Myocyte (in vitro differentiated cells): ENCODE data around the gene ARMC2. TPM values are rescaled to one million over a fixed set of nuclear protein-coding genes. Genes with fewer than 3 reads are reported as not detected.
"Not testable (repeated sequence)": the region's sequence is repeated elsewhere in the genome, so short reads cannot be mapped to it uniquely, and the experiment has no call there.

ENCODE experiments used
- DNase-seq: peaks from one replicate; pipeline ENCODE4 v3.0.0-alpha.2; 2012; ENCODE audit warnings: low read depth
- polyA plus RNA-seq: library from polyadenylated mRNA; unstranded; fragments of >200 nt; gene quantifications from one replicate; pipeline ENCODE4 v1.2.1, GENCODE V29; 2012; ENCODE audit warnings: missing spikeins
- total RNA-seq: library from RNA; depleted of rRNA; stranded (reverse); fragments of >200 nt; gene quantifications from 2 replicates; pipeline ENCODE4 v1.2.3, GENCODE V29; 2014

ARMC2 gene, protein sequence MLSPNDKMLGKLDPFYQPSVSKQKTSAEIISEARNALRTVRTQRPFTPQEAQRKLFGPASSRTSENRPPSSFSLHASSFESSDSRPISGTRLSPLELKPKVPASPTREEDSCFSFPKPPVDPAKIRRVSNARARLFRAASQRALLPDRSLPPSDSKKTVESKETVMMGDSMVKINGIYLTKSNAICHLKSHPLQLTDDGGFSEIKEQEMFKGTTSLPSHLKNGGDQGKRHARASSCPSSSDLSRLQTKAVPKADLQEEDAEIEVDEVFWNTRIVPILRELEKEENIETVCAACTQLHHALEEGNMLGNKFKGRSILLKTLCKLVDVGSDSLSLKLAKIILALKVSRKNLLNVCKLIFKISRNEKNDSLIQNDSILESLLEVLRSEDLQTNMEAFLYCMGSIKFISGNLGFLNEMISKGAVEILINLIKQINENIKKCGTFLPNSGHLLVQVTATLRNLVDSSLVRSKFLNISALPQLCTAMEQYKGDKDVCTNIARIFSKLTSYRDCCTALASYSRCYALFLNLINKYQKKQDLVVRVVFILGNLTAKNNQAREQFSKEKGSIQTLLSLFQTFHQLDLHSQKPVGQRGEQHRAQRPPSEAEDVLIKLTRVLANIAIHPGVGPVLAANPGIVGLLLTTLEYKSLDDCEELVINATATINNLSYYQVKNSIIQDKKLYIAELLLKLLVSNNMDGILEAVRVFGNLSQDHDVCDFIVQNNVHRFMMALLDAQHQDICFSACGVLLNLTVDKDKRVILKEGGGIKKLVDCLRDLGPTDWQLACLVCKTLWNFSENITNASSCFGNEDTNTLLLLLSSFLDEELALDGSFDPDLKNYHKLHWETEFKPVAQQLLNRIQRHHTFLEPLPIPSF
- 2.3 and 2.9 TPM in 2 replicates for total RNA-seq
- polyA plus RNA-seq, result 4.4 TPM

DNA sequence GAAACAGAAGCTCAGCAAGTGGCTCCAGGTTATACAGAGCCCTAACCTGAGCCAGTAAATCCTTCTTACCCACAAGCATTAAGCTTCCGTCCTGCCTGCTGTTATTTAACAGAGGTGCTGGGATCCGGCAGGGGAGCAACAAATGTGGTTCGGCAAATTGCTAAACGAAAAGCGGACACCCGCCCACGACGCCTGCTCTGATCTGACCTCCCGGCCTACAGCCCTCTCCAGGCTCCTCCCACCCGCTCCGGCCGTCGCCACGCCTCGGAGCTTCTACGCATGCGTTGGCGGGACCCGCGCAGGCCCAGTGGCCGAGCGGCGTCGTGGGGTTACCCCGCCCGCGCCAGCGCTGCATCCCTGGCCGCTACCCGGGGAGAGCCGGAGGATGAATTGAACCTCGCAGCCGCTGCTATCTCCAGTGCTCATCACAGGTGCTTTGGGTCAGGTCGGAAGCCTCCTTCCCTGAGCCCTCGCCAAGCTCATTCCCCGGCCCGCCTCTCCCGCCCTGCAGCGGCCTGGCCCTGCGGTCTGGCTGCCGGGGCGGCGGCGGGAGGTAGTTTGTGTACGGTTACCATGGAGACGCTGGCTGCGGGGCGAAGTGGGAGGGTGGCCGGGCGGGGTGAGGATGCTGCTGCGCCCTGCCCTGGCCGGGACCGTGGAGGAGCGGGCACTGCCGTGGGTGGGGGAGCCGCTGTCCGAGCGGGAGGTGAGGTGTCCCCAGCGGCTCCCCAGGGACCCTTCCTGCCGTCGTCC is at the start of gene ARMC2:
ARMC2 (plus strand) TSS at position 307 of the 753 bp plus-strand sequence. CDS start 5,846 bp downstream, outside the sequence.
- peak; percentile 93 for DNase-seq

DNA sequence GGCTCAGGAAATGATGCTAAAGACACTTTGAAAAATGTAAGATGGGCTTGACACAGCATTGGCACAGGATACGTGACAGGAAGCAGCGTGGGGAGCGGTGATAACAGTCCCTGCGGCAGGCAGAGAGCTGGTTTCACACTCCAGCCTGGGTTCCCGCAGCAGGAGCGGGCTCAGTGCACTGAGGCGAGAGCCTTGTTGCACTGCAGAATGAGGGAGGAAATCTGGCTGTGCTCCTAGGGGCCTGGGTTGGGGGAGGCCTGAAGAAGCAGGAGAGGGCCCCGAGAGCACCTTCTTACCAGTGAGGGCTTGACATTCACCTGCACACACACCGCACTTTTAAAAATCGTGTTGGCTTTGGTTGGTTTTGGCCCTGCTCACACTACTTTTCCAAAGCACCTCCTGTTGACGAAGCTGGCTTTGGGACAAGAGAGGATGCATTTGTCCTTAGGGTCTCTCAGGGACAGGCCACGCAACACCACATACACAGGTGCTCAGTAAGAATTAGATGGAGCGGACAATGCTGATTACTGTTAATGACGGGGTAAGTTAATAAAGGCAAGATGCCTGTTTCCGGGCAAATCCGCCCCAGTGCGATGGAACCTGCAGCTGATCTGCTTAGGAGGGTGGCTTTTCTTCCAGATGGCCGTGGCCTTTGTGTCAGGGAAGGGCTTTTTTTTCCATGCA is 49.4 kb upstream of the ARMC2 start:
- DNase-seq, result no peak

DNA sequence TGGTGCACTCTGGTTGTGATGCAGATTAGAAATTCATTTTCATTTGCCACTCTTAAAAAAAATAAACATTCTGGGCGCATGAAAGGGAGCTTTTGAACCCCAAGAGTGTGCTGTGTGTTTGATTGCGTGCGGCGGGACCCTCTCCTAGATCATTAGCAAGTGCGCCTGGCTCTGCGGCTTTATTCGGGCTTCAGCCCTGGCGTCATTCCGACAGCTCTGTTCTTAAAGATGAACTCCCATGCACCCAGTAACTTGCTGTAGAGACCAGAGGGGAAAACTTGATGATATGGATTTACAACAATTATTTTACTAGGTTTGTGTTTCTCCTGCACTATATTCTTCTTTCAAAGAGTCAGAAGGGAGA is 48.9 kb upstream of the ARMC2 start:
- no peak for DNase-seq

DNA sequence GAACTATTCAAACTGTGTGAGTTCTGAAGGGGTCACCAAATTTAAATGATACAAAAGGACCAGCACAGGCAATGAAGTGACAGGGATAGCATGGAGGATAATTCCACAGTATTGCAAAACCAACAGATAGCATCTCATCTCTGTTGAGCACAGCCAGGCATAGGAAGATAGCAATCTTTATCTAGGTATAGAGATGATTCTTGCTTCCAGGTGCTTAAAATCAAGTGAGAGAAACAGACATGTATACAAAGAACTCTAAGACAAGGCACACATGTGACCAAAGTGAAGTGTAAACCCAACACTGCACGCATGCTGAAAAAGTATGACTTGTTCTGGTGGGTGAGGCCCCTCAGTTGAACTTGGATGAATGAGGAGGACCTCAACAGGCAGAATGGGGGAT is 48.4 kb upstream of the ARMC2 start:
- DNase-seq, result no peak

DNA sequence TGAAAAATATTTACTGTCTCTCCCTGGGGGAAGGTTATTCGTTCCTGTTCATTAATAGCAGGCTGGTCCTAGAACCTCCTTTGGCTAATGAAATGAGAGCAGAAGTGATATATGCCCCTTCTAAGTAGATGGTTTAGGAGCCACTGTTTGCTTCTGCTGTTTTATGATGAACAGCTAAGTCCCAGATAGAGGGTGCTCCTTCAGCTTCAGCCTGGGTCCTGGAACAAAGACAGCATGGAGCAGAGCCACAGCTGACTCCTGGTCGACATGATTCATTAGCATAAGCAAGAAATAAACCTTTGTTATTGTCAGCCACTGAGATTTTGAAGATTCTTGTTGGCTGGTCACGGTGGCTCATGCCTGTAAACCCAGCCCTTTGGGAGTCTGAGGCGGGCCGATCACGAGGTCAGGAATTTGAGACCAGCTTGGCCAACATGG is 47.8 kb upstream of the ARMC2 start:
- peak; percentile 72 for DNase-seq

DNA sequence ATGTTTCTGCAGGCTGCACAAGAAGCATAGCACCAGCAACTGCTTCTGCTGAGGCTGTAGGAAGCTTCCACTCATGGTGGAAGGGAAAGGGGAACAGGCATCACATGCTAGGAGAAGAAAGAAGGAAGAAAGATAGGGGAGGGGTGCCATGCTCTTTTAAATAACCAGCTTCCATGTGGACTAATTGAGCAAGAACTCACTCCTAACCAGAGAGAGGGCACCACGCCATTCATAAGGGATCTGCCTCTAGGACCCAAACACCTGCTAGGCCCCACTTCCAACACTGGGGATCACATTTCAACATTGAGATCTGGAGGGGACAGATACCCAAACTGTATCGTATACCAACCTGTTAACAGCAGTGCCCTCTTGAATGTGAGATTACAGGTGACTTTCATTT is 46.9 kb upstream of the ARMC2 start:
- DNase-seq, result peak; percentile 43

DNA sequence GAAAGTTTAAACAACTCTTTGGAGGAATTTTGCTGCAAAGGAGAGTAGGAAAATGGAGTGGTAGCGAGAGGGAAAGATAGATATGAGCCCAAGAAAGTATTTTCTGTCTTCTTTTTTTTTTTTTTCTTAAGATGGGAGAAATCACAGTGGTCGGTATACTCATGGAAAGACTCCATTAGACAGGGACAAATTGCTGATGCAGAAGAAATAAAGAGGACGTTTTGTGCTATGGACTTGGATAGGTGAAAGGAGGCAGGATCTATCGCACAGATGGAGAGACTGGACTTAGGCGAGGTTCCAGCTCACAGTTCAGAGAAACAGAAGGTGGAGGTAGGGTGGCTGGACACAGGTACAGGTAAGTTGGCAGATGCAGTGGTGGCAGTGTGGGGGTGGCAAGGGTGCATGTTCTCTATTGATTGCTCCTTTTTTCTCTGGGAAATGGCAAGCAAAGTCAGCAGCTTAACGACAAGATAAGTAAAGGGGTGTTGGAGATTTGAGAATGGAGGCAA is 44.2 kb upstream of the ARMC2 start:
- no peak for DNase-seq

DNA sequence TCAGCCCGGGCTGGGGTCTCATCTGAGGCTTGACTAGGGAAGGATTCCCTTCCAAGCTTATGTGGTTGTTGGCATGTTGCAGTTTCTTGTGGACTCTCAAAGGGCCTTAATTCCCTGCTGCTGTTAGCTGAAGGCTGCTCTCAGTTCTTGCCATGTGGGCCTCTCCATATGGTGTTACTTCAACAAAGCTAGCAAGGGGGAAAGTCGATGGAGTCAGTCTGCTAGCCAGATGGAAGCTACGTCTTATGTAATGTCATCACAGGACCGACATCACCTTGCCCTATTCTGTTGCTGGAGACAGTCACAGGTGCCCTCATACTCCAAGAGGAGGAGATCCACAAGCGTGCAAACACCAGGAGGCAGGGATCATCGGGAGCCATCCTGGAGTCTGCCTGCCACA is 43.3 kb upstream of the ARMC2 start:
- DNase-seq, result no peak

DNA sequence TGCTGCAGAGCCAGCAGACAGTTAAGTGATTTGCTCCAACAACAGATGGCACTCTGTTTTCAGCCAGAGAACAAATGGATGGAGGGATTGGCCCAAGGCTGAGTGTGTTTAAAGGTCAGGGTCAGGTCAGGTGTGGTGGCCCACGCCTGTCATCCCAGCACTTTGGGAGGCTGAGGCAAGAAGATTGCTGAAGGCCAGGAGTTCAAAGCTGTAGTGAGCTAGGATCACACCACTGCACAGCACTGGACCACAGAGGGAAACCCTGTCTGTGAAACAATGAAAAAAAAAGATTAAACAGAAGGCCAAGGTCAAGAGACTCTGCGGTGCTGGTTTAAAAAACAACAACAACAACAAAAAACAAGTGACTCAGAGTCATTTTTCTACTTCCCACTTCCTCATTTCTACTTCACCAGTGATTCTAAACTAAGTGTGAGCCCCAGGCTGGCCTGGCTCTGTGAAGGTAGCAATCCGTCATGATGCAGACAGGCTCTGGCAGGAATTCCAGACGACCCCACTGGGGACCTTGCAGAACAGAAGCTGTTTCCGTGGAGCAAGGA is 42.5 kb upstream of the ARMC2 start:
- DNase-seq, result no peak

DNA sequence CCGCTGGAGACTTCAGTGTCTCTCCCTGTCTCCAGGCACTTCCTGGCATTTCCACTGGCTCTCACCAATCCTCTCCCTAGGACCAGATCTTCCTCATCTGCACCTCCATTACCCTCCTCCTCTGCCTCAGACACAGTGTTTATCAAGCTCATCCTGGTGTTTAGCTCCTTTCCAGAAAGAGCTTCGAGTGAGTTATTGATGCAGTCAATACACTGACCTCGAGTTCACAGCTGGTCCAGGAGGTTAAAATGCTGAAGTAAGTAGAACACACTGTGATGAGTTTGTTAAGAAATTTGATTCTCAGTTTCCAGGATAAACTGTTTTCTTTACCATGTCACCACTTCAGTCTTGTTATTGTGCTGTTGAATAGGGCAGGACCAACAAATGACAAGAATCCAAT is 42.1 kb upstream of the ARMC2 start:
- no peak for DNase-seq

DNA sequence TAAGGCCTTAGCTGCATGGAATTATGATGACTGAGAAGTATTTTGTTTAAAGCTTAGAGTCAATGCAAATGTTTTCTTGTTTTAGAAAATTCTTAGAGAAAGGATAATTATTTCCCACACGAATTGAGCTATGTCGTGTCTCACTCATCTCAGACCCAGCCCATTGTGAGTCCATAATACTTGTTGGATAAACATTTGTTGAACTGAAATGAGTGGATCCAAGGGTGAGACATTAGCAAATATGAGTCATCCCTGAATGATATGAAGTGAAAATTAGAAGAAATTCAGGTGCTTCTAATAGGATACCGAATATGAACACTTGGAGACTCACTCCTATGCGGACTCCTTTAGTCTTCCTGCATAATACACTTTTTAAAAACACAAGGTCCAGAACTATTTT is 41.6 kb upstream of the ARMC2 start:
- no peak for DNase-seq

DNA sequence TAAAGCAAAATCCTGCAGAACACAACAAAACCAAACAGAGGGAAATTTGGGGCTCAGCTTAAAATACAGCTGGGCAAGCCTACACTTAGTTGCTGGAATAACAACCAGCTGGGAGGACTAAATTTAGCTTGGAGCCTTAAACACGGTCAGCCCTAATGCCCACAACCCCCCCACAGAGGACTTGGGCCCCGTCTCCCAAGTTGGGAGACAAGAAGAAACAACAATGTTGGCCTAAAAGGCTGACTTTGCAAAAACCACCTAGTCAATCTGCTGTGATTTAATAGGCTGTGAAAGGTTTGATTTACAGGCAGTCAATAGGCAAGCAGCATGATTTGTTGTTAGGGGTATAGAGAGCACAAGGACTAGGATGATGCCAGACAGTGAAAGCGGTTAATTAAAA is 40.3 kb upstream of the ARMC2 start:
- peak; percentile 55 for DNase-seq

DNA sequence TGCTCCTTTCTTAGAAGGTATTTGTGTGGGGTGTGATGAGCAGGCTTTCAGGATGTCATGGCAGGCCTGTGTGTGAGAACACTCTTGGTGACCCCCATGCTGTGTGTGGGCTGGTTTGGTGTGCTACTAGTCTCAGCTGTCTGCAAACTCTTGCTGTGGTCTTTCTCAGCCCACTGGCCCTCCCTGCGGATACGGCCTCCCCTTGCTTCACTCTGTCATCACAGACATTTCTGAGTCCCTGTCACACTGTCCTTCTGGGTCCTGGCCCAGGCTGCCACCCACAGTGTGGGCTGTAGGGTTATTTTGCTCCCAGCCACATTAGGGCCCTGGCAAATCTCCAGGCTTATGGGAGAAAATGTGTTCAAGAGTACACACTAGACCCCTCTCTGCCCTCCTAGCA is 39.0 kb upstream of the ARMC2 start:
- DNase-seq, result peak; percentile 67

DNA sequence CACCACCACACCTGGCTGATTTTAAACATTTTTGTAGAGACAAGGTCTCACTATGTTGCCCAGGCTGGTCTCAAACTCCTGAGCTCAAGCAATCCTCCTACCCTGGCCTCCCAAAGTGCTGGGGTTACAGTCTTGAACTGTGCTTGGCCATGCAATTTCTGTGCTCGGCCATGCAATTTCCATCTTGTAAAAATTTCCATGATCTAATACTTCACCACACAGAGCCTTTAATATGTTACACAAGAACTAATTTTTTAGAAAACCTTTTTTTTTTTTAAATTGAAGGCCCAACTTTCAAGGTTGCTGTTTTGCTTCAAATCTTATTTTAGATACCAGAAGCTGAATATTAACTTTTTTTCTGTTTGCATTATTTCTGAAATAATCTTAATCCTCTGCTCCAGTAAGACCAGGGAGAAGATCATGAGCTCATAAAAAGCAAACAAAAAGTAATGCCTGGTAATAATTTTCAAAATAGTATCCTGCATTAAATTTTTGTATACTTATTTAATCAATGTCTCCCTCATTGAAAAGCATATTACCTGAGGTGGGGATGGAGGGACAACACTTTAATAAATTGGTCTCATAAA is 38.1 kb upstream of the ARMC2 start:
- DNase-seq, result no peak

DNA sequence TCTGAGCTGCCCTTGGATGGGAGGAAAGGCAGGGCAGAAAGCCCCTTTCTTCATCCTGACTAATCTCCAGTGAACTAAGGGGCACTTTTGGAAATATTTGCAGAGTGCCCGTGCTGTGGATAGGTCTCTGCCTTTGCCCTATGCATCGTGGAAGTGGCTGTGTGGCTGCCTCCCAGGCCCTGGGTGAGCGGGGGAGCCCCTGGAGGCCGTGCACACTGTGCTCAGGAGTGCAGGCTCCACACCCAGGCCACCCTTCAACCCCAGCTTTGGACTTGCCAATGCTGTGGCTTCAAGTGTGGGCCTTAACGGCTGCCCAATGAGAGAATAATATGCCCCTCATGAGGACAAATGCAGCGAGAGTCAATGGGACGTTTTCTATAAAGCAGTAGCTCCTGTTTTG is 36.7 kb upstream of the ARMC2 start:
- DNase-seq, result no peak

DNA sequence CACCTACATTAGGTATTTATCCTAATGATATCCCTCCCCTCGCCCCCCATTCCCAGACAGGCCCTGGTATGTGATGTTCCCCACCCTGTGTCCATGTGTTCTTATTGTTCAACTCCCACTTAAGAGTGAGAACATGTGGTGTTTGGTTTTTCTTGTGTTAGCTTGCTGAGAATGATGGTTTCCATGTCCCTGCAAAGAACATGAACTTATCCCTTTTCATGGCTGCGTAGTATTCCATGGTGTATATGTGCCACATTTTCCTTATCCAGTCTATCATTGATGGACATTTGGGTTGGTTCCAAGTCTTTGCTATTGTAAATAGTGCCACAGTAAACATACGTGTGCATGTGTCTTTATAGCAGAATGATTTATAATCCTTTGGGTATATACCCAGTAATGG is 35.0 kb upstream of the ARMC2 start:
- not testable (repeated sequence) for DNase-seq

DNA sequence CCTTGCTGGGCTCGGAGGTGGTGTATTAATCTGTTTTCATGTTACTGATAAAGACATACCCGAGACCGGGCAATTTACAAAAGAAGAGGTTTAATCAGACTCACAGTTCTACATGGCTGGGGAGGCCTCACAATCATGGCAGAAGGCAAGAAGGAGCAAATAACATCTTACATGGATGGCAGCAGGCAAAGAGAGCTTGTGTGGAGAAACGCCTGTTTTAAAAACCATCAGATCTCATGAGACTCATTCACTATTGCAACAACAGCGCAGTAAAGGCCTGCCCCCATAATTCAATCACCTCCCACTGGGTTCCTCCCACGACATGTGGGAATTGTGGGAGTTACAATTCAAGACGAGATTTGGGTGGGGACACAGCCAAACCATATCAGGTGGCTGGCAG is 30.9 kb upstream of the ARMC2 start:
- not testable (repeated sequence) for DNase-seq

DNA sequence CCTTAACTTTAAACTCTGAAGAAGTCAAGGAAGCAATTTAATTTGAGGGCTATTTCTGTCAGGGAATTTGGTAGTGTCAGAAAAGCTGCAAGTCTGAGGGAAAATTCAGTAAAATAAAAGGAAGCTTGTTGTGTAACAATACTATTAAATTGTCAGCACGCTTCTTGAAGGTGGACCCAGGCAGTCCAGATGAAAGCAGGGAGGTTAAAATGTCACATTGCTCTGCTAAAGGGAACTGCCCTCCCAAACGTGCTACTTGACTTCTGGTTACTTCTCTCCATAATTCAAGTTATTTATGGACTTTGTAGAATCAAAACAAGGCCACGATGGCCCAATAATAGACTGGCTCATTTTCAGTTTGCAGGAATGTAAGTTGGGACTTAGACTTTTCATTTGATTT is 28.2 kb upstream of the ARMC2 start:
- DNase-seq, result no peak

DNA sequence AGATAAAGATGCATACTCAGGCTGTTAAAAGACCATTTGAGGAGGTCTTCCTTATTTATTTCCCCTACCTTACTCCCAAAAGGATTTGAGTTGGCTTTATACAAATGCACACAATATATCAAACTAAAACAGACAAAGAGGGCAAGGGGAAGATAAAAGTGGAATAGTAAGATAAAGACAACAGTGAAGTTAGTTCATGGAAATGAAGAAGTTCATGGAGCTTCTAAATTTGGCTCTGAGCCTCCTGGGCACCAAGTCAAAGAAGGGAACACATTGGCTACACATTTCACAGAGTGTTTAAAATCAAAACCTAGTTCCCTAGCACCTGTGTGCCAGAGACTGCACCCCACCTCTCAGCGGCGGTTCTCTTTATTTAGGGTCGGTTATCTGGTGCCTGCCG is 25.8 kb upstream of the ARMC2 start:
- no peak for DNase-seq

DNA sequence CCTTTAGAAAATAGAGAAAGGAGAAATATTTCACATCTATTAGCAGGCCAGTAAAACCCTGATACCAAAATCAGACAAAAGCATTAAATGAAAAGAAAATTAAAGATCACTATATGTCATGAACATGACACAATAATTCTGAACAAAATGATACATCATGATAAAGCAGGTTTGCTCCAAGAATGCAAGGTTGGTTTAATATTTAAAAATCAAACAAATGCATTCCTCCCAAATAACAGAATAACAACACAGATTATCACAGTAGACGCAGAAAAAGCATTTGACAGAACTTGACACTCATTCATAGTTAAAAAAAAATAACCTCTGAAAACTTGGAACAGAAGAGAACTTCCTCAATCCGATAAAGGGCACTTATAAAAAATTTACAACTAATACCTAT is 22.9 kb upstream of the ARMC2 start:
- DNase-seq, result no peak
